GM10266 (cell line): ENCODE measurements around the gene AHRR.

ENCODE experiments used
- DNase-seq: peaks from one replicate; pipeline ENCODE4 v3.0.0; 2012; ENCODE audit errors: extremely low spot score
- CTCF ChIP-seq: IDR thresholded peaks from 2 replicates; pipeline ENCODE4 v1.5.1; 2012; ENCODE audit warnings: mild to moderate bottlenecking, low read depth; ENCODE audit not compliant: control insufficient read depth, insufficient read depth; ENCODE audit errors: missing control alignments

AHRR gene

GRCh38 chr5:453725-454481 lies 132.4 kb downstream of the AHRR start:
- TF ChIP-seq CTCF = no peak
- no peak for DNase-seq

GRCh38 chr5:454936-455335 lies 133.4 kb downstream of the AHRR start:
- no peak for TF ChIP-seq CTCF
- DNase-seq = no peak

GRCh38 chr5:455806-456205 lies 134.3 kb downstream of the AHRR start:
- no peak for TF ChIP-seq CTCF
- no peak for DNase-seq

- no peak for DNase-seq
- no peak for TF ChIP-seq CTCF
Observed at GRCh38 chr5:456351-457194, 135.1 kb downstream of the AHRR start.

- no peak for TF ChIP-seq CTCF
- DNase-seq = no peak
Observed at GRCh38 chr5:457195-457961, 135.9 kb downstream of the AHRR start.

GRCh38 chr5:458547-459353 lies 137.2 kb downstream of the AHRR start:
- DNase-seq = peak; percentile 73
- TF ChIP-seq CTCF = no peak
